NT2/D1 (cell line): ENCODE measurements around the gene HAUS7.

ENCODE experiments used
- SUZ12 ChIP-seq: IDR thresholded peaks from 2 replicates; pipeline ENCODE4 v1.6.1; 2011; ENCODE audit not compliant: insufficient read length, insufficient read depth; ENCODE audit errors: extremely low read depth
- ZNF274 ChIP-seq: IDR thresholded peaks from 2 replicates; pipeline ENCODE4 v1.6.1; 2011; ENCODE audit warnings: mild to moderate bottlenecking, low read depth, low read length

GRCh38 chrX:153440556-153441135 lies 29.7 kb downstream of the HAUS7 start:
- no peak for TF ChIP-seq ZNF274
- TF ChIP-seq SUZ12 = no peak
